Thyroid gland (tissue), 4 donors: ENCODE measurements around the gene SVIL. TPM values are rescaled to one million over a fixed set of nuclear protein-coding genes. Genes with fewer than 3 reads are reported as not detected.

Experiments used
- DNase-seq, 2 donors: peaks; one replicate each; pipeline ENCODE4 v3.0.0-alpha.2; 2019
- H3K27ac ChIP-seq, 3 donors: fragments of 200-600 bp; sonication (generic); 1 replicate in 2 of 3; 2 replicates in 1 of 3; pipeline ENCODE4 v1.5.1; 2016 to 2019; ENCODE audit warnings: mild to moderate bottlenecking in 1 of 3, moderate library complexity in 1 of 3
- H3K27me3 ChIP-seq: fragments of 200-600 bp; sonication (generic); one replicate; pipeline ENCODE4 v1.5.1; 2019
- H3K36me3 ChIP-seq, 2 donors: fragments of 200-600 bp; sonication (generic); one replicate each; pipeline ENCODE4 v1.5.1; 2016 to 2019
- H3K4me1 ChIP-seq, 2 donors: fragments of 200-600 bp; sonication (generic); one replicate each; pipeline ENCODE4 v1.5.1; 2017 to 2019
- H3K4me3 ChIP-seq, 3 donors: fragments of 200-600 bp; sonication (generic); replicated peaks in 1 of 3; 1 replicate in 2 of 3; 2 replicates in 1 of 3; pipeline ENCODE4 v1.5.1; 2016; ENCODE audit warnings: mild to moderate bottlenecking in 1 of 3
- H3K9me3 ChIP-seq: fragments of 200-600 bp; sonication (generic); one replicate; pipeline ENCODE4 v1.5.1; 2017
- CTCF ChIP-seq, 6 experiments: fragments of 200-600 bp in 3 of 6; fragments of 450-650 bp in 3 of 6; sonication (generic) in 3 of 6; IDR thresholded peaks; one replicate each; pipeline ENCODE4 v1.5.1; 2016 to 2019; ENCODE audit warnings: antibody characterized with exemption in 6 of 6, mild to moderate bottlenecking in 2 of 6, inconsistent platforms in 1 of 6, moderate library complexity in 1 of 6
- POLR2A ChIP-seq, 2 donors: fragments of 450-650 bp; IDR thresholded peaks; one replicate each; pipeline ENCODE4 v1.6.1; 2017; ENCODE audit warnings: antibody characterized with exemption in 2 of 2, mild to moderate bottlenecking in 2 of 2, moderate library complexity in 1 of 2
- WGBS, 2 donors: methylation state at CpG; one replicate each; pipeline ENCODE4 v1.1.5; 2017; 5-methylcytosine and 5-hydroxymethylcytosine counted together
- intact Hi-C: fragments of 100-400 bp; cut with DNase I; formaldehyde crosslinking; loops from one replicate; pipeline ENCODE4 v1.15.1; 2023
- total RNA-seq, 4 donors: library from RNA; depleted of rRNA; stranded (reverse); fragments of >200 nt; gene quantifications; one replicate each; pipeline ENCODE4 v1.2.3, GENCODE V29; 2016

Gene SVIL, protein sequence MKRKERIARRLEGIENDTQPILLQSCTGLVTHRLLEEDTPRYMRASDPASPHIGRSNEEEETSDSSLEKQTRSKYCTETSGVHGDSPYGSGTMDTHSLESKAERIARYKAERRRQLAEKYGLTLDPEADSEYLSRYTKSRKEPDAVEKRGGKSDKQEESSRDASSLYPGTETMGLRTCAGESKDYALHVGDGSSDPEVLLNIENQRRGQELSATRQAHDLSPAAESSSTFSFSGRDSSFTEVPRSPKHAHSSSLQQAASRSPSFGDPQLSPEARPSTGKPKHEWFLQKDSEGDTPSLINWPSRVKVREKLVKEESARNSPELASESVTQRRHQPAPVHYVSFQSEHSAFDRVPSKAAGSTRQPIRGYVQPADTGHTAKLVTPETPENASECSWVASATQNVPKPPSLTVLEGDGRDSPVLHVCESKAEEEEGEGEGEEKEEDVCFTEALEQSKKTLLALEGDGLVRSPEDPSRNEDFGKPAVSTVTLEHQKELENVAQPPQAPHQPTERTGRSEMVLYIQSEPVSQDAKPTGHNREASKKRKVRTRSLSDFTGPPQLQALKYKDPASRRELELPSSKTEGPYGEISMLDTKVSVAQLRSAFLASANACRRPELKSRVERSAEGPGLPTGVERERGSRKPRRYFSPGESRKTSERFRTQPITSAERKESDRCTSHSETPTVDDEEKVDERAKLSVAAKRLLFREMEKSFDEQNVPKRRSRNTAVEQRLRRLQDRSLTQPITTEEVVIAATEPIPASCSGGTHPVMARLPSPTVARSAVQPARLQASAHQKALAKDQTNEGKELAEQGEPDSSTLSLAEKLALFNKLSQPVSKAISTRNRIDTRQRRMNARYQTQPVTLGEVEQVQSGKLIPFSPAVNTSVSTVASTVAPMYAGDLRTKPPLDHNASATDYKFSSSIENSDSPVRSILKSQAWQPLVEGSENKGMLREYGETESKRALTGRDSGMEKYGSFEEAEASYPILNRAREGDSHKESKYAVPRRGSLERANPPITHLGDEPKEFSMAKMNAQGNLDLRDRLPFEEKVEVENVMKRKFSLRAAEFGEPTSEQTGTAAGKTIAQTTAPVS (N-terminal part only)
- total RNA-seq, result 100 to 1,000 TPM in 2 of 4 donors, 10 to 100 TPM in 2; 59.9 to 211 (median 134) TPM

DNA sequence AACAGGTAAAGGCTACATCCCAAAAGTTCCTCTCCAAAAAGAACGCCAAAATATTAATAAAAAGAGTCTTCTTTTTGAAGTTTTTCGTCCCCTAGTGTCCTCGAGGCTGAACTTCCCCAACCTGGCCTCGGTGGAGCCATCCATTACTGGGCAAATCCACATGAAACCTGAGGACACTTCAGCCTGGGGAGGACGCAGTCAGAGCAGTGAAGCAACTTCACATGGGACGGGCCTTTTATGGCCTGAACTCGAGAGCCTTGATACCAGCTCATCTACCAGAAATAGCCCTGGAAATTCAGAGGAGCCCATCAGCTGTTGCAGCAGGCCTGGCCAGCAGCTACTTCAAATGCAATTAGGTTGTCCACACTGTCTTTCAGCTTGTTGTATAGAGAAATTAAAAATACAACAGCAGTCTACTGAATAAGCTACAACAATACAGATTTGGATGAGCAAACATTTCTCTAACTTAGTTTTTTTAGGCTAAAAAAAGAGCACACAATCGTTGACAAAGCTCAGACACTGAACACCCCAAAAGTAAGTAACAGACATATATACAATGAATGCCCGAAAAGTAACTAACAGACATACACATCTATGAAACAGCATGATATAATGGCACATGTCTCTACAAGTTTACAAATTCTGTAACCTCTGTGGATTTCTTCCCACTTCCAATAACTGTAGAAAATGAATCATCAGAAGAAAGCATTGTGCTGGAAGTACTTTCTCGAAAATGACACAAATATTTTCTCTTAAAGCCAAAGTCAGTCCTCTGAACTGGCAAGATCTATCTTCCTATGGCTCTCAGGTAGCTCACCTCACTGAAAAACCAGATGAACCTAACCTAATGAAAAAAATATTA, at the start of gene SVIL:
Gene SVIL (minus strand): TSS at position 208 of the 862 bp plus-strand sequence. CDS start 79,913 bp downstream, outside the sequence.
- no peaks in the 10 kb centered on the region for H3K9me3 ChIP-seq
- H3K4me3 ChIP-seq, result no peak within 1 kb of the TSS
- H3K27ac ChIP-seq, result peak within 1 kb of the TSS; percentile 78 to 91 (median 87)
- intact Hi-C loops, result loop anchor here (10.0 kb wide), 1 partner anchor 100 kb away; no protein-coding TSS in a partner anchor
- peak; percentile 80 to 87 for DNase-seq
- H3K27me3 ChIP-seq, result no peaks in the 10 kb centered on the region
- 40 to 52% methylated on average over 8 to 10 of the region's 10 CpGs for WGBS, 2 donors
- no peaks in the 10 kb centered on the region for H3K36me3 ChIP-seq
- TF ChIP-seq POLR2A (IDR thresholded peaks at IDR 0.05) (peak in 1 of 2 donors; percentile 46), CTCF (IDR thresholded peaks at IDR 0.05) (peak in 2 of 6 experiments; percentile 25 to 32)
- peaks cover 24 to 36% of the 10 kb centered on the region in 2 donors for H3K4me1 ChIP-seq

DNA sequence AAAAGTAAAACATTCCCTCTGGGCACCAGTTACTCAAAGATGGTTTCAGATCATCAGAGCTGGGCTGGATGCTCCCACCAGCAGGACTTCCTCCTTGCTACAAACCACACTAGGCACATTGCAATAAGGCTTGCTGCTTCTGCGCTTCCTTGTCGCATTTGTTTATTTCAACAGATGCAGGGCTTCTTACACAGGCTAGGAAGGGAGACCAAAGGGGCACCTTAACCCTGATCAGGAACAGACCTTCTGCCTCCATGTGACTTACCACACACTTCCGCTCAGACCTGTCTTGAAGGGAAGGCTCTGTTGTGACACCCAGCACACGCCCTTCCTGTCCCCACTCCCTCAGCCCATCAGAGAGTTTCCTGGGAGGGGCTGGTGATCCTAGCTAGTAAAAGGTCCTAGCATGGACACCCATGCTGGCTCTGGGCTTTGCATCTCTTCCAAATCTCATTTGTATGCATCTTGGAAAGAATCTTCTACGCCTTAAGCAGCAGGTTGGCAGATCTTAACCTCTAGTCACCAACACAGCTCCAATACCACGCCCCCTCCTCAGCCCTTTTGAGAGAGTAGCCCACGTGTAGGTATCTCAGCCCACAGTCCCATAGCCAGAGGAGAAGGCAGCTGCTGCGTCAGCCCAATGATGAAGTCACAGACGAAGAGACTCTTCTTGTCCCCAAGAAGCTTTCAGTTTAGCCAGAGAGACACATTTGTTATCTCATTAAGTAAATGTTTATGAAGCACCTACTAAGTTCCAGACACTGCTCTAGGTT, 47.1 kb upstream of the SVIL start:
- Histone ChIP-seq H3K4me1 (peaks cover 15 to 25% of the 10 kb centered on the region in 2 donors), H3K9me3 (no peaks in the 10 kb centered on the region), H3K36me3 (no peaks in the 10 kb centered on the region), H3K4me3 (no peak overlapping the region), H3K27ac (peak overlapping the region in 2 of 3 donors; percentile 15 to 30), H3K27me3 (no peaks in the 10 kb centered on the region)
- intact Hi-C loops, result no loop called here
- DNase-seq, result no peak
- no peak for TF ChIP-seq POLR2A (IDR thresholded peaks at IDR 0.05)
- no peak for TF ChIP-seq CTCF (IDR thresholded peaks at IDR 0.05)
- WGBS, 2 donors, result 77 to 83% methylated on average over 9 of the region's 9 CpGs

- Histone ChIP-seq H3K27me3 (no peaks in the 10 kb centered on the region), H3K36me3 (no peaks in the 10 kb centered on the region), H3K9me3 (no peaks in the 10 kb centered on the region), H3K4me1 (peaks cover 15 to 25% of the 10 kb centered on the region in 2 donors), H3K27ac (peak overlapping the region; percentile 70 to 80 (median 77)), H3K4me3 (no peak overlapping the region)
- DNase-seq, result peak; percentile 84 to 87
- WGBS, 2 donors, result 27 to 45% methylated on average over 6 of the region's 6 CpGs
- intact Hi-C loops, result no loop called here
- TF ChIP-seq POLR2A (IDR thresholded peaks at IDR 0.05), result peak in 1 of 2 donors; percentile 28
- no peak for TF ChIP-seq CTCF (IDR thresholded peaks at IDR 0.05)
Measured at GRCh38 chr10:29680091-29680490, 45.3 kb upstream of the SVIL start.

DNA sequence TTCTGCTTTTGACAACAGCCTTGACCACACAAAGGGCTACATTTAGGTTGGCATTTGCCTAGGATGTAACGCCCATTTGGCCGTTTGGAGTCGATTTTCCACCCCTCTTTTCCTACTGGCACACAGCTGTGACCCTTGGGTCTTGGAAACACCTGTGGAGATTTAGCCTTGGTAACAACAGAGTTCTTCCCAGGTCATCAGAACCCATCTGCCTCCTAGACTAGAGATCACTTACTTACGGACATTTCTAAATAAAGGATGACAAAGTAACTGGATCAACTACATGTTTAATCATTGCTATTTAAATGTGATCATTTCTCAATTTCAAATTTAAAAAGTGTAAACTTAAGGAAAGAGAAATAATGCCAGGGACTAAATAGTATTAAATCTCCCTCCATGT, 42.0 kb upstream of the SVIL start:
- Histone ChIP-seq H3K27me3 (no peaks in the 10 kb centered on the region), H3K9me3 (no peaks in the 10 kb centered on the region), H3K4me1 (peaks cover 15 to 23% of the 10 kb centered on the region in 2 donors), H3K4me3 (no peak overlapping the region), H3K27ac (no peak overlapping the region), H3K36me3 (no peaks in the 10 kb centered on the region)
- 95 to 99% methylated on average over 4 of the region's 4 CpGs for WGBS, 2 donors
- no peak for DNase-seq
- intact Hi-C loops, result no loop called here
- TF ChIP-seq CTCF (IDR thresholded peaks at IDR 0.05) (no peak), POLR2A (IDR thresholded peaks at IDR 0.05) (no peak)
